ENCODE measurements around the gene FAM83D. TPM values are rescaled to one million over a fixed set of nuclear protein-coding genes. Genes with fewer than 3 reads are reported as not detected.

FAM83D gene
- total and polyA plus RNA-seq, 2 experiments from 2014 or later = 33.3 to 91.3 TPM

DNA sequence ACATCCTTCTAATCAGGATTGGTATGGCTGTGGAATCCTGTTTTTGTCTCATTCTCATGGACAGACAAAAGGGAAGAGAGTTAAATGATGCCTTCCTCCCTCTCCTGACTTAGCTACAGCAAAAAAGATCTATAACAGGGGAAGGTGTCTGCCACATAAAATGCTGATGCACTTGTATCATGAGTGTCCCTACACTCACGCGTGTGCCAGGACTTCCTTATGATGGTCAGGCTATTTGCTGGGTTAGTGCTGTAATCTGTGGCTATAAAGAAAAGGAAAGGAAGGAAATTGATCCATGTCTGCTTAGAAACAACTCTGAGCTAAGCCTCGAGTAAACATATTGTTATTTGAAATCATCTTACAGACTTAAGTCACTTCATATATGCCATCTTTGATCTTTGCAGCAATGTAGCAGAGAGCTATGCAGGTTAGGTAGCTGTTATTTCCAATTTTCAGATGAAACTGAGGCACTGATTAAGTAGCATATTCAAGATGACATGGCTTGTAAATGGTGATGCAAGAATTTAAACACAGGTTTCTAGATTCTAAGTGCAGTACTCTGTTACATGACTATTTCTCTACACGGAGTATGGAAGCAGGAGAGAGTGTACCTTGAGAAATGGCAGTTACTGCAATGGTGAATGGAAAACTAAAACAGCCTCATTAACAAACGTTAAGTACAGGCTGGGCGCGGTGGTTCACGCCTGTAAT is 27.6 kb downstream of the FAM83D start:
- Mint-ChIP-seq H3K27ac (no peak overlapping the region), H3K9me3 (no peaks in the 10 kb centered on the region), H3K36me3 (ENCODE audit: low read depth) (peaks cover 59% of the 10 kb centered on the region), H3K4me3 (no peak overlapping the region), H3K4me1 (no peaks in the 10 kb centered on the region), H3K27me3 (ENCODE audit: insufficient read depth, low read depth, poor library complexity) (peaks cover 5% of the 10 kb centered on the region)
- no peaks in the 10 kb centered on the region for H3K4me1 ChIP-seq (ENCODE audit: insufficient read depth)
- no peak overlapping the region for H2AFZ ChIP-seq
- no peaks in the 10 kb centered on the region for H3K9me2 ChIP-seq (ENCODE audit: insufficient read depth)
- TF ChIP-seq EZH2phosphoT487 (IDR thresholded peaks at IDR 0.05; ENCODE audit: unreplicated experiment) (no peak), ZNF114 (CRISPR knock-in tag; IDR thresholded peaks at IDR 0.05) (no peak), EZH2 (IDR thresholded peaks at IDR 0.05; ENCODE audit: low read depth, unreplicated experiment) (no peak)
- TF ChIP-seq, protein P1, sequence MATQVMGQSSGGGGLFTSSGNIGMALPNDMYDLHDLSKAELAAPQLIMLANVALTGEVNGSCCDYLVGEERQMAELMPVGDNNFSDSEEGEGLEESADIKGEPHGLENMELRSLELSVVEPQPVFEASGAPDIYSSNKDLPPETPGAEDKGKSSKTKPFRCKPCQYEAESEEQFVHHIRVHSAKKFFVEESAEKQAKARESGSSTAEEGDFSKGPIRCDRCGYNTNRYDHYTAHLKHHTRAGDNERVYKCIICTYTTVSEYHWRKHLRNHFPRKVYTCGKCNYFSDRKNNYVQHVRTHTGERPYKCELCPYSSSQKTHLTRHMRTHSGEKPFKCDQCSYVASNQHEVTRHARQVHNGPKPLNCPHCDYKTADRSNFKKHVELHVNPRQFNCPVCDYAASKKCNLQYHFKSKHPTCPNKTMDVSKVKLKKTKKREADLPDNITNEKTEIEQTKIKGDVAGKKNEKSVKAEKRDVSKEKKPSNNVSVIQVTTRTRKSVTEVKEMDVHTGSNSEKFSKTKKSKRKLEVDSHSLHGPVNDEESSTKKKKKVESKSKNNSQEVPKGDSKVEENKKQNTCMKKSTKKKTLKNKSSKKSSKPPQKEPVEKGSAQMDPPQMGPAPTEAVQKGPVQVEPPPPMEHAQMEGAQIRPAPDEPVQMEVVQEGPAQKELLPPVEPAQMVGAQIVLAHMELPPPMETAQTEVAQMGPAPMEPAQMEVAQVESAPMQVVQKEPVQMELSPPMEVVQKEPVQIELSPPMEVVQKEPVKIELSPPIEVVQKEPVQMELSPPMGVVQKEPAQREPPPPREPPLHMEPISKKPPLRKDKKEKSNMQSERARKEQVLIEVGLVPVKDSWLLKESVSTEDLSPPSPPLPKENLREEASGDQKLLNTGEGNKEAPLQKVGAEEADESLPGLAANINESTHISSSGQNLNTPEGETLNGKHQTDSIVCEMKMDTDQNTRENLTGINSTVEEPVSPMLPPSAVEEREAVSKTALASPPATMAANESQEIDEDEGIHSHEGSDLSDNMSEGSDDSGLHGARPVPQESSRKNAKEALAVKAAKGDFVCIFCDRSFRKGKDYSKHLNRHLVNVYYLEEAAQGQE (IDR thresholded peaks at IDR 0.05; ENCODE audit: unreplicated experiment) = no peak
- peaks cover 32% of the 10 kb centered on the region; the same call in 1 of the 2 replicates for H3K36me3 ChIP-seq (ENCODE audit: insufficient read depth)
- H3K4me2 ChIP-seq = no peak overlapping the region
- H4K20me1 ChIP-seq (replicated peaks; ENCODE audit: insufficient read depth) = no peaks in the 10 kb centered on the region
- peaks cover 10% of the 10 kb centered on the region; the same call in 1 of the 2 replicates for H3K79me2 ChIP-seq (replicated peaks; ENCODE audit: insufficient read depth)
- no peak overlapping the region for H3K27ac ChIP-seq (ENCODE audit: low read depth)
- ATAC-seq (no peak), DNase-seq (ENCODE audit: low spot score) (no peak)
- no peaks in the 10 kb centered on the region for H3K27me3 ChIP-seq (ENCODE audit: insufficient read depth)
- H3K4me3 ChIP-seq = no peak overlapping the region
- H3F3A ChIP-seq (replicated peaks; ENCODE audit: low read depth) = peaks cover 8% of the 10 kb centered on the region; the same call in 1 of the 2 replicates

DNA sequence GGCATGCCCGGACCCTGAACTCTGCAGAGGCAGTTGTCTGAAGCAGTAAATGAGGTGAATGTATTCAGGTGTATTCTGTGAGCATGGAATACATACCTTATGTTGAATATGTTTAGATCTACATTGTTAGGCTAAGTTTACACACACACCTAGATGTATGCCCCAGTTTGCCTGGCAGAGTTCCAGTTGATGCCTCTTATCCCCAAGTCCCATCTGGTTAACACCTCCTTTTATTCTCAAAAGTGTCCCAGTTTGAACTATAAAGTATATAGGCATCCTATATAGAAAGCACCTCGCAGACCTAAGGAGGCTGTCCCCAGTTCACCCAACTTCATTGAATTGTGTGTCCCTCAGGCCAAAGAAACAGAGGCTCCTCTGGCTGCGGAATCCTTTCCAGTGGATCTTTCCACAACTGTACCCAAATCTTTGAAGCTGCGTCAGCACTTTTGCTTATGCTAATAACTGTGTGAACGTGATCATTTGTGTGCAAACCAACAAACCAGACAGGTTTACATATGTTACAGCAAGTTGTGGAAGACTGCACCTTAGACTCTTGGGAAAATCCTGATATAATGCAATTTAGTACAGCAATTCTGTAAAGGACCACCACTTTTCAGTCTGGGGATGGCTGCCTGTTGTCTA is 31.1 kb downstream of the FAM83D start:
- Mint-ChIP-seq H3K4me1 (peaks cover 10% of the 10 kb centered on the region; the same call in 2 of the 3 replicates), H3K27me3 (ENCODE audit: insufficient read depth, low read depth, poor library complexity) (peaks cover 8% of the 10 kb centered on the region), H3K4me3 (no peak overlapping the region)

More for the DNA sequence above, 31.1 kb downstream of the FAM83D start:
- TF ChIP-seq ZNF114 (CRISPR knock-in tag; IDR thresholded peaks at IDR 0.05) (no peak), EZH2phosphoT487 (IDR thresholded peaks at IDR 0.05; ENCODE audit: unreplicated experiment) (no peak), NANOG (IDR thresholded peaks at IDR 0.05; ENCODE audit: borderline replicate concordance) (no peak), STAT1 (IDR thresholded peaks at IDR 0.05; ENCODE audit: unreplicated experiment) (no peak)
- Mint-ChIP-seq H3K27ac (no peak overlapping the region), H3K9me3 (no peaks in the 10 kb centered on the region; the same call in 2 of the 3 replicates), H3K36me3 (ENCODE audit: low read depth) (peaks cover 25% of the 10 kb centered on the region)
- DNase-seq (ENCODE audit: low spot score) = no peak
- Histone ChIP-seq H3K36me3 (ENCODE audit: insufficient read depth) (peaks cover 9% of the 10 kb centered on the region; the same call in 1 of the 2 replicates), H2AFZ (no peak overlapping the region), H3K79me2 (replicated peaks; ENCODE audit: insufficient read depth) (0 out of 2 replicates have a peak, but pooled peaks cover under 1% of the 10 kb centered on the region), H3K27ac (ENCODE audit: low read depth) (no peak overlapping the region), H3K4me1 (ENCODE audit: insufficient read depth) (peaks cover 7% of the 10 kb centered on the region), H4K20me1 (replicated peaks; ENCODE audit: insufficient read depth) (no peaks in the 10 kb centered on the region), H3F3A (replicated peaks; ENCODE audit: low read depth) (peaks cover 8% of the 10 kb centered on the region; the same call in 1 of the 2 replicates), H3K27me3 (ENCODE audit: insufficient read depth) (no peaks in the 10 kb centered on the region), H3K4me2 (no peak overlapping the region), H3K4me3 (no peak overlapping the region), H3K9me2 (ENCODE audit: insufficient read depth) (no peaks in the 10 kb centered on the region)
- no peak for ATAC-seq

Data from GM23338 (cell line).